ENCODE measurements around the gene FAM20C. TPM values are rescaled to one million over a fixed set of nuclear protein-coding genes. Genes with fewer than 3 reads are reported as not detected.
"Not testable (repeated sequence)": the region's sequence is repeated elsewhere in the genome, so short reads cannot be mapped to it uniquely, and the experiment has no call there.

FAM20C gene
- total RNA-seq, 4 donors from 2014 or later, result 41.9 to 87.5 (median 73.6) TPM

DNA sequence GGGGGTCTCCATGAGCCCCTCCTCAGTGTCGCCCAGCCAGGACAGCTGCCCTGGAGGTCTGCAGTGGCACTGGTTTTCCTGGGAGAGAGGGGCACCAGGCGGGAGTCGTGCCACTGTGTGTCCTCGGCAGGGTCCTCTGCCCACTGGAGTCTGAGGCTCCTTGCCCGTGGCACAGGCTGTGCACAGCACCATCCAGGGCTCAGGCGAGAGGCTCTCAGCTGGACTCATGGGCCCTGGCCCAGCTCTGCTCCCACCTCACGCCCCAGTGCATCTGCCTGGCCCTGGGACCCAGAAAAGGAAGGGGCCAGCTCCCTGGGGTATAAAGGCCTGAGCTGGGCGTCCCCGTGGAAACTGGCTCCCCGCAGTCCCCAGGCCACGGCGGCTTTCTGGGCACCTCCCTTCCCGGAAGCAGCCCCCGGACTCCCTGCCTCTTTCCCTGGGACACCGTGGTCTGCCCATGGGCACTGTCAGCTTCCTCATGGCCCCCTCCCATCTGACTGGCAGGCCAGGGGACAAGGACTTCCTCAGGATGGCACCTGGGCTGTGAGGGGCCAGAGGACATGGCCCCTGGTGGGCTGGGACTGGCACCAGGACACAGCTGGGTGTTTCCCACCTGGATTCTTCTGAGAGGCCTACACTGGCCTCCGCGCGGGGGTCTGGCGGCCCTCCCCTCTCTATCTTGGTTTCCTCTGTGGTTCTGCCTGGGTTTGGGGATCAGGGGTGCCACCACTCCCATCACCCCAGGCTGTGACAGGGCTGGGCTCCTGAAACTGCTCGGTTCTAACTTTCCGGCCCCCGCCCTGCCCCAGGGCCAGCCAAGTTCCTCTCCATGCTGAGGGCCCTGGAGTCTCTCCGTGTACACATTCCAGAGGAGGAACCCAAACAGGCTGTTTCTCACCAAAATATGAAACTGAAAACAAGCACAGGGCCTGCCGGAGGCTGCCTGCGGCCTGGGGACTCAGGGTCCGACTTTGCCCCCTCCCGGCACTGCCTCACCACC, 103.1 kb downstream of the FAM20C start:
- 56 to 80% methylated on average over 2 to 4 of the region's 27 CpGs for WGBS, 2 donors (ENCODE audit: low coverage in 1 of 2)

DNA sequence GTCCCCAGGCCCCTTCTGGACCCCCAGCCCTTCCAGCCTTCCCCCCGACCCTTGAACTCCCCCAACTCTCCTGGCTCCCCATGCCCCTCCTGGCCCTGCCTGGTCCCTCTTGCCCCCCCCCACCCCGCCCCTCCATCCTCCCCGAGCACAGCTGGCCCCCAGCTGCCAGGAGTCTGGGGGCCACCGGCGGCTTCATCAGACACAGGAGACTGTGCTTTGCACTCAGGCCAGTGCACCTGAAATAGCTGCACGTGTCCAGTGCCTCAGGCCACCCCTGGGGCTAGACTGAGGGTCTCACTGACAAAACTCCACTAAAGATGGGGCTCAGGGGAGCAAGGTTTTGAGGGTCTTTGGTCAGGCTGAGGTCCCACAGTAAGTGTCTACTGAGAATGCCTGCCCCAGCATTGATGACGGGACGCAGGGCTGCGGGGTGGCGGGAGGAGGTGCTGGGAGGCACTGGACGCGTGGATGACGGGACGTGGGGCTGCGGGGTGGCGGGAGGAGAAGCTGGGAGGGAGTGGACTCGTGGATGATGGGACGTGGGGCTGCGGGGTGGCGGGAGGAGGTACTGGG, 104.1 kb downstream of the FAM20C start:
- Histone ChIP-seq H3K36me3 (no peaks in the 10 kb centered on the region), H3K27ac (no peak overlapping the region), H3K4me1 (no peaks in the 10 kb centered on the region), H3K4me3 (no peak overlapping the region), H3K9me3 (no peaks in the 10 kb centered on the region), H3K27me3 (peaks cover 52% of the 10 kb centered on the region)
- TF ChIP-seq, protein P1, sequence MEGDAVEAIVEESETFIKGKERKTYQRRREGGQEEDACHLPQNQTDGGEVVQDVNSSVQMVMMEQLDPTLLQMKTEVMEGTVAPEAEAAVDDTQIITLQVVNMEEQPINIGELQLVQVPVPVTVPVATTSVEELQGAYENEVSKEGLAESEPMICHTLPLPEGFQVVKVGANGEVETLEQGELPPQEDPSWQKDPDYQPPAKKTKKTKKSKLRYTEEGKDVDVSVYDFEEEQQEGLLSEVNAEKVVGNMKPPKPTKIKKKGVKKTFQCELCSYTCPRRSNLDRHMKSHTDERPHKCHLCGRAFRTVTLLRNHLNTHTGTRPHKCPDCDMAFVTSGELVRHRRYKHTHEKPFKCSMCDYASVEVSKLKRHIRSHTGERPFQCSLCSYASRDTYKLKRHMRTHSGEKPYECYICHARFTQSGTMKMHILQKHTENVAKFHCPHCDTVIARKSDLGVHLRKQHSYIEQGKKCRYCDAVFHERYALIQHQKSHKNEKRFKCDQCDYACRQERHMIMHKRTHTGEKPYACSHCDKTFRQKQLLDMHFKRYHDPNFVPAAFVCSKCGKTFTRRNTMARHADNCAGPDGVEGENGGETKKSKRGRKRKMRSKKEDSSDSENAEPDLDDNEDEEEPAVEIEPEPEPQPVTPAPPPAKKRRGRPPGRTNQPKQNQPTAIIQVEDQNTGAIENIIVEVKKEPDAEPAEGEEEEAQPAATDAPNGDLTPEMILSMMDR (IDR thresholded peaks at IDR 0.05), result no peak
- TF ChIP-seq POLR2AphosphoS5 (IDR thresholded peaks at IDR 0.05), result no peak
- no peak for TF ChIP-seq EP300 (IDR thresholded peaks at IDR 0.05)
- no peak for TF ChIP-seq POLR2A (IDR thresholded peaks at IDR 0.05)
- WGBS, 2 donors (ENCODE audit: low coverage in 1 of 2), result 80% methylated on average over 1 to 6 of the region's 20 CpGs
- ATAC-seq, result no peak

More for the DNA sequence above, 103.1 kb downstream of the FAM20C start:
- Histone ChIP-seq H3K27ac (no peak overlapping the region), H3K4me3 (no peak overlapping the region), H3K36me3 (no peaks in the 10 kb centered on the region), H3K4me1 (peaks cover 0 to 10% (median 0%) of the 10 kb centered on the region in 3 donors), H3K27me3 (peaks cover 62% of the 10 kb centered on the region), H3K9me3 (no peaks in the 10 kb centered on the region)
- no peak for TF ChIP-seq EP300 (IDR thresholded peaks at IDR 0.05)
- TF ChIP-seq POLR2A (IDR thresholded peaks at IDR 0.05), result no peak
- TF ChIP-seq, protein P1 (IDR thresholded peaks at IDR 0.05), result no peak
- ATAC-seq, result no peak

DNA sequence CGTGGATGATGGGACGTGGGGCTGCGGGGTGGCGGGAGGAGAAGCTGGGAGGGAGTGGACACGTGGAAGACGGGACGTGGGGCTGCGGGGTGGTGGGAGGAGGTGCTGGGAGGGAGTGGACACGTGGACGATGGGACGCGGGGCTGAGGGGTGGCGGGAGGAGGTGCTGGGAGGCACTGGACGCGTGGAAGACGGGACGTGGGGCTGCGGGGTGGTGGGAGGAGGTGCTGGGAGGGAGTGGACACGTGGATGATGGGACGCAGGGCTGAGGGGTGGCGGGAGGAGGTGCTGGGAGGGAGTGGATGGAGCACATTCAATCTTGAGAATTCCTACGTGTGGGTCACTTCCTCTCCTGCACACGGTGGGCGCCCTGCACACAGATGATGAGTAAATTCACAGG, 104.8 kb downstream of the FAM20C start:
- H3K4me3 ChIP-seq, result not testable (repeated sequence)

DNA sequence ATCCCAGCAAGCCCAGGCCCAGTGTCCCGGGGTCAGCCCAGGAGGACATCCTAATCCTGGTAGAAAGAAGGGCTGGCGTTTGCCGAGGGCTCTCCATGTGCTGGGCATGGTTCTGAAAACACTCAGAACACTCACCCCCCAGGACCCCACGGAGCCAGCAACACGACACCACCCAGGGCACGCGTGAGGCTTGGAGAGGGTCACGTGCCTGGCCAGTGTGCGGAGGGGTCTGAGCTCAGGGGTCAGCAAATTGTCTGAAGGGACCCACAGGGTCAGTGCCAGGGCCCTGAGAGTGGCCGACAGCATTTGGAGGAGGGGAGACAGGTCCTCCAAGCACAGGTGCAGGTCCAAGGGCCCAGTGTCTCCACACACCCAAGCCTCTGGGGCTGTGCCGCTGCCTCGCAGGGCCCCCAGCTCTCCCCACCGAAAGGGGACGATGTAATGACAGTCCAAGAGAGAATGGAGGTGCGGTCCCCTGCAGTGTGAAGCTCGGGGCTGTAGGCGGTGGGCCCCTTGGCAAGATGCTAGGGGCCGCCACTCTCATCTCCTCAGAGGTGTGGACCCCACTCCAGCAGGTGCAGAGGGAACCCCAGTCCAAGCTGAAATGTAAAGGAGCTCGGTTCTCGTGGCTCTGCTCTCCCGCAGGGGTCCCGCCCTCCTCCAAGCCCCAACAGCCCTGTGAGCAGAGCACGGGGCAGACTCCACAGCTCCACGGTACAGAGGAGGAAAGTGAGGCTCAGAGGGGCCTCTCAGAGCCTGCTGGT, 105.4 kb downstream of the FAM20C start:
- Histone ChIP-seq H3K9me3 (no peaks in the 10 kb centered on the region), H3K27ac (no peak overlapping the region), H3K4me1 (no peaks in the 10 kb centered on the region), H3K36me3 (no peaks in the 10 kb centered on the region), H3K4me3 (no peak overlapping the region), H3K27me3 (peaks cover 38% of the 10 kb centered on the region)
- 73 to 90% methylated on average over 2 to 6 of the region's 24 CpGs for WGBS, 2 donors (ENCODE audit: low coverage in 1 of 2)
- no peak for TF ChIP-seq POLR2AphosphoS5 (IDR thresholded peaks at IDR 0.05)
- TF ChIP-seq, protein P1 (IDR thresholded peaks at IDR 0.05), result no peak
- TF ChIP-seq POLR2A (IDR thresholded peaks at IDR 0.05), result no peak
- no peak for TF ChIP-seq EP300 (IDR thresholded peaks at IDR 0.05)
- no peak for ATAC-seq

More for the DNA sequence above, 104.8 kb downstream of the FAM20C start:
- not testable (repeated sequence) for H3K36me3 ChIP-seq, H3K9me3 ChIP-seq, ATAC-seq, H3K4me1 ChIP-seq, H3K27ac ChIP-seq
- peaks cover 45% of the 10 kb centered on the region for H3K27me3 ChIP-seq
- WGBS, 2 donors (ENCODE audit: low coverage in 1 of 2), result 48 to 81% methylated on average over 3 to 14 of the region's 24 CpGs

DNA sequence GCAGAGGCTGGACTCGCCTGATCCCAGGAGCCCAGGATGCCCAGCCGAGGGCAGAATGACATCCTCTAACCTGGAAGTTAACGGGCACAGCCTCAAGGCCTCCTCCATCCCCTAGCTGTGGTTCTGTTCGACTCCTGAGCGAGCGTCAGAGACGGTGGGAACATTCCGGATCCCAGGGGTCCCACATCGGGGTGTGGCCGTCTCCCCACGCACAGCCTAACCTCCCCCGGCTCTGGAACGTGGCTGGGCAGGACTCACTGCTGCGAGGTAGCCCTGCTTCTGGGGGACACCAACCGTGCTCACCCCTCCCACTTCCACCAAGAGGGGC, 106.0 kb downstream of the FAM20C start:
- H3K27ac ChIP-seq, result no peak overlapping the region
- H3K4me1 ChIP-seq, result no peaks in the 10 kb centered on the region
- H3K27me3 ChIP-seq, result peaks cover 37% of the 10 kb centered on the region
- no CpG with 5 or more reads among the region's 15 CpGs for WGBS, 2 donors (ENCODE audit: low coverage in 1 of 2)
- H3K4me3 ChIP-seq, result no peak overlapping the region
- TF ChIP-seq EP300 (IDR thresholded peaks at IDR 0.05), result no peak
- no peak for TF ChIP-seq POLR2AphosphoS5 (IDR thresholded peaks at IDR 0.05)
- no peaks in the 10 kb centered on the region for H3K36me3 ChIP-seq
- no peak for ATAC-seq
- no peaks in the 10 kb centered on the region for H3K9me3 ChIP-seq

Measured in gastroesophageal sphincter (tissue), 4 donors.